Progenitor cell of endocrine pancreas (in vitro differentiated cells): ENCODE measurements around the gene OR4C6. TPM values are rescaled to one million over a fixed set of nuclear protein-coding genes. Genes with fewer than 3 reads are reported as not detected.

Source experiments
- DNase-seq: peaks from one replicate; pipeline ENCODE4 v3.0.0; 2021; ENCODE audit warnings: low spot score; ENCODE audit not compliant: unreplicated experiment
- H3K27ac Mint-ChIP-seq: 2 replicates; pipeline ENCODE4 v1.8.0; 2021; ENCODE audit warnings: mild to moderate bottlenecking, moderate library complexity, mixed read lengths
- H3K27me3 Mint-ChIP-seq: 2 replicates; pipeline ENCODE4 v1.8.0; 2021; ENCODE audit warnings: mixed read lengths
- H3K36me3 Mint-ChIP-seq: 2 replicates; pipeline ENCODE4 v1.8.0; 2022; ENCODE audit warnings: mixed read lengths; ENCODE audit not compliant: insufficient read depth
- H3K4me1 Mint-ChIP-seq: 2 replicates; pipeline ENCODE4 v1.8.0; 2021; ENCODE audit warnings: low read depth, mixed read lengths
- H3K4me3 Mint-ChIP-seq: 2 replicates; pipeline ENCODE4 v1.8.0; 2021; ENCODE audit warnings: low read depth, mild to moderate bottlenecking, moderate library complexity, mixed read lengths
- H3K9me3 Mint-ChIP-seq: 2 replicates; pipeline ENCODE4 v1.8.0; 2021; ENCODE audit warnings: low read depth, mixed read lengths
- CTCF ChIP-seq: fragments of 200-600 bp; sonication (generic); IDR thresholded peaks from one replicate; pipeline ENCODE4 v1.5.0; 2021; ENCODE audit warnings: antibody characterized with exemption, mild to moderate bottlenecking; ENCODE audit not compliant: unreplicated experiment
- long read RNA-seq: library from polyadenylated mRNA; unstranded; transcript quantifications from one replicate; pipeline ENCODE4 v2.0.0, GENCODE V29; 2020
- total RNA-seq: library from RNA; stranded (reverse); gene quantifications from 2 replicates; pipeline ENCODE4 v1.2.1, GENCODE V29; 2021

The OR4C6 gene
- not detected in 2 replicates for total RNA-seq
- long read RNA-seq, result 0 reads

DNA sequence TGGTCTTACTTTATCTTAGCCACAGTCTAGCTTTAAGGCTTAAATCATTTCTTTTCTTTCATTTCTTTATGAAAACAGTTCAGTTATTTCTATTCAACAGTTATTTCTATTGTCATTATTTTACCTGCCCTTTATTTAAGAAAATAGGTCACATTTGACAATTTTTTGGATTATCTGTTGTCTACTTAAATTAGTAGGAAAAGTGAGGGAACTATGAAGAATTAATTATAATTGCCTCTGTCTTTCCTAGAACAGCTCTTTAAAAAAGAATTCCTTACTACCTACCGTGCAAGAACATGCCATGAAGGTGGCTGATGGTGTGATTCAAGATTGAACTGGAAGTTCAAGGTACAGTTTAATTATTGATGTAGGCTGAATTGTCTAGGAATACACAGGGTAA lies at the start of gene OR4C6:
Gene OR4C6 (plus strand): TSS at position 301 of the 400 bp plus-strand sequence. CDS start 2,966 bp downstream, outside the sequence.
- Mint-ChIP-seq H3K9me3 (peaks cover 28% of the 10 kb centered on the region), H3K36me3 (no peaks in the 10 kb centered on the region), H3K27me3 (no peaks in the 10 kb centered on the region), H3K27ac (no peak within 1 kb of the TSS), H3K4me1 (no peaks in the 10 kb centered on the region), H3K4me3 (no peak within 1 kb of the TSS)
- TF ChIP-seq CTCF, result no peak
- no peak for DNase-seq

DNA sequence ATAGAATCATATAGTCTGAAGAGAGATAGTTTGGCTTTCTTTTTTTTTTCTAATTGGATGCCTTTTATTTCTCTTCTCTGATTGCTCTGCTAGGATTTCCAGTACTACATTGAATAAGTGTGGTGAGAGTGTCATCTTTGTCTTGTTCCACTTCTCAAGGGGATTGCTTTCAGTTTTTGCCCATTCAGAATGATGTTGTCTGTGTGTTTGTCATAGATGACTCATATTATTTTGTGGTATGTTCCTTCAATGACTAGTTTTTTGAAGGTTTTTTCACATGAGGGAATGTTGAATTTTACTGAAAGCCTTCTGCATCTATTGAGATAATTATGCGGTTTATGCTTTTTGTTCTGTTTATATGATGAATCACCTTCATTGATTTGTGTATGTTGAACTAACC lies 37.5 kb upstream of the OR4C6 start:
- no peaks in the 10 kb centered on the region for H3K4me1 Mint-ChIP-seq
- TF ChIP-seq CTCF, result no peak
- H3K27ac Mint-ChIP-seq, result no peak overlapping the region
- peaks cover 26% of the 10 kb centered on the region for H3K9me3 Mint-ChIP-seq
- no peaks in the 10 kb centered on the region for H3K27me3 Mint-ChIP-seq
- no peaks in the 10 kb centered on the region for H3K36me3 Mint-ChIP-seq
- H3K4me3 Mint-ChIP-seq, result no peak overlapping the region
- no peak for DNase-seq

GRCh38 chr11:55634813-55635212 lies 27.2 kb upstream of the OR4C6 start, which contains the start of gene OR4P4:
TSS of gene OR4P4 (plus strand) at chr11:55635113.
- H3K9me3 Mint-ChIP-seq, result peaks cover 12% of the 10 kb centered on the region
- no peak within 1 kb of the TSS for H3K27ac Mint-ChIP-seq
- no peaks in the 10 kb centered on the region for H3K4me1 Mint-ChIP-seq
- H3K36me3 Mint-ChIP-seq, result no peaks in the 10 kb centered on the region
- no peak within 1 kb of the TSS for H3K4me3 Mint-ChIP-seq
- no peaks in the 10 kb centered on the region for H3K27me3 Mint-ChIP-seq
- no peak for DNase-seq
- no peak for TF ChIP-seq CTCF

- no peak within 1 kb of the TSS for H3K27ac Mint-ChIP-seq
- DNase-seq, result no peak
- H3K9me3 Mint-ChIP-seq, result peaks cover 21% of the 10 kb centered on the region
- no peaks in the 10 kb centered on the region for H3K27me3 Mint-ChIP-seq
- no peak for TF ChIP-seq CTCF
- H3K36me3 Mint-ChIP-seq, result no peaks in the 10 kb centered on the region
- H3K4me1 Mint-ChIP-seq, result no peaks in the 10 kb centered on the region
- no peak within 1 kb of the TSS for H3K4me3 Mint-ChIP-seq
Observed at GRCh38 chr11:55648027-55648426, 14.0 kb upstream of the OR4C6 start, which contains the start of gene OR4S2. TSS of gene OR4S2 (plus strand) at chr11:55648327. CDS start at chr11:55650904, 2,577 bp downstream.

- no peak for DNase-seq
- Mint-ChIP-seq H3K36me3 (no peaks in the 10 kb centered on the region), H3K4me1 (no peaks in the 10 kb centered on the region), H3K9me3 (peaks cover 19% of the 10 kb centered on the region), H3K27ac (no peak overlapping the region), H3K27me3 (no peaks in the 10 kb centered on the region), H3K4me3 (no peak overlapping the region)
- TF ChIP-seq CTCF, result no peak
Observed at GRCh38 chr11:55652560-55652959, 9.4 kb upstream of the OR4C6 start.
